Karpas-422 (cell line): ENCODE data around the gene ULK3. TPM values are rescaled to one million over a fixed set of nuclear protein-coding genes. Genes with fewer than 3 reads are reported as not detected.
A peak's percentile ranks its signal among the peaks of the same experiment; 100 is the strongest.
"Not testable (repeated sequence)": the region's sequence is repeated elsewhere in the genome, so short reads cannot be mapped to it uniquely, and the experiment has no call there.

Experiments
- DNase-seq: peaks from one replicate; pipeline ENCODE4 v3.0.0-alpha.2; 2015
- H2AFZ ChIP-seq: fragments of 200-600 bp; sonication (generic); 2 replicates; pipeline ENCODE4 v1.6.1; 2014; ENCODE audit warnings: antibody characterized with exemption, low read length, mixed read lengths
- H3K27ac ChIP-seq: fragments of 200-600 bp; sonication (generic); 2 replicates; pipeline ENCODE4 v1.5.1; 2014; ENCODE audit warnings: mild to moderate bottlenecking, low read length, moderate library complexity
- H3K27me3 ChIP-seq: fragments of 200-600 bp; sonication (generic); 2 replicates; pipeline ENCODE4 v1.6.1; 2014; ENCODE audit warnings: low read length, mixed read lengths
- H3K36me3 ChIP-seq: fragments of 200-600 bp; sonication (generic); 2 replicates; pipeline ENCODE4 v1.6.1; 2014; ENCODE audit warnings: low read length, mixed read lengths; ENCODE audit not compliant: insufficient read depth
- H3K4me1 ChIP-seq: fragments of 200-600 bp; sonication (generic); 2 replicates; pipeline ENCODE4 v1.6.1; 2014; ENCODE audit warnings: mild to moderate bottlenecking, low read length, mixed read lengths
- H3K4me2 ChIP-seq: fragments of 200-600 bp; sonication (generic); 2 replicates; pipeline ENCODE4 v1.6.1; 2014; ENCODE audit warnings: low read length, low read depth, mild to moderate bottlenecking; ENCODE audit not compliant: poor library complexity, severe bottlenecking
- H3K4me3 ChIP-seq: fragments of 200-600 bp; sonication (generic); 2 replicates; pipeline ENCODE4 v1.5.1; 2014; ENCODE audit warnings: mild to moderate bottlenecking, antibody characterized with exemption, low read length, mixed read lengths
- H3K79me2 ChIP-seq: fragments of 200-600 bp; sonication (generic); 2 replicates; pipeline ENCODE4 v1.6.1; 2014; ENCODE audit warnings: mild to moderate bottlenecking, low read length, mixed read lengths
- H3K9ac ChIP-seq: fragments of 200-600 bp; sonication (generic); 2 replicates; pipeline ENCODE4 v1.6.0; 2014; ENCODE audit warnings: low read length
- H3K9me2 ChIP-seq: fragments of 200-600 bp; sonication (generic), shearing (Covaris generic); replicated peaks from 2 replicates; pipeline ENCODE4 v1.6.0; 2014; ENCODE audit warnings: mild to moderate bottlenecking, low read length, moderate library complexity; ENCODE audit not compliant: insufficient read depth
- H3K9me3 ChIP-seq: fragments of 300-700, 200-600 bp; sonication (generic); 2 replicates; pipeline ENCODE4 v1.6.1; 2014; ENCODE audit warnings: low read length, mixed read lengths
- H4K20me1 ChIP-seq: fragments of 200-600 bp; sonication (generic); 2 replicates; pipeline ENCODE4 v1.6.1; 2014; ENCODE audit warnings: mild to moderate bottlenecking, antibody characterized with exemption, low read length, low read depth; ENCODE audit not compliant: insufficient read depth
- total RNA-seq: library from RNA; depleted of rRNA; stranded (reverse); fragments of >200 nt; shearing (Covaris generic); gene quantifications from 2 replicates; pipeline ENCODE4 v1.2.3, GENCODE V29; 2014; ENCODE audit warnings: low replicate concordance

ULK3 gene
- total RNA-seq, 1 experiment from 2014 or later = 87.3 TPM

DNA sequence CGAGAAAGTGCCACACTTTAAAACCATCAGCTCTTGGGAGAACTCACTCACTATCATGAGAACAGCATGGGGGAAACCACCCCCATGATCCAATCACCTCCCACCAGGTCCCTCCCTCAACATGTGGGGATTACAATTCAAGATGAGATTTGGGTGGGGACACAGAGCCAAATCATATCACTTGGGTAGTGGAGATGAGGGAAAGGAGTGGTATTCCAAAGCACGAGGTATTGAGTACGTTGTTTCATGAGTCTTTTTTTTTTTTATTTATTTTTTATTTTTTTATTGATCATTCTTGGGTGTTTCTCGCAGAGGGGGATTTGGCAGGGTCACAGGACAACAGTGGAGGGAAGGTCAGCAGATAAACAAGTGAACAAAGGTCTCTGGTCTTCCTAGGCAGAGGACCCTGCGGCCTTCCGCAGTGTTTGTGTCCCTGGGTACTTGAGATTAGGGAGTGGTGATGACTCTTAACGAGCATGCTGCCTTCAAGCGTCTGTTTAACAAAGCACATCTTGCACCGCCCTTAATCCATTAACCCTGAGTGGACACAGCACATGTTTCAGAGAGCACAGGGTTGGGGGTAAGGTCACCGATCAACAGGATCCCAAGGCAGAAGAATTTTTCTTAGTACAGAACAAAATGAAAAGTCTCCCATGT, 44.7 kb upstream of the ULK3 start:
- H4K20me1 ChIP-seq, H3K4me2 ChIP-seq, H3K36me3 ChIP-seq, H3K9me3 ChIP-seq, DNase-seq, H3K27me3 ChIP-seq, H3K9ac ChIP-seq, H2AFZ ChIP-seq, H3K27ac ChIP-seq, H3K9me2 ChIP-seq, H3K4me3 ChIP-seq: not testable (repeated sequence)
- peaks cover 14% of the 10 kb centered on the region for H3K79me2 ChIP-seq
- H3K4me1 ChIP-seq = peaks cover 28% of the 10 kb centered on the region

DNA sequence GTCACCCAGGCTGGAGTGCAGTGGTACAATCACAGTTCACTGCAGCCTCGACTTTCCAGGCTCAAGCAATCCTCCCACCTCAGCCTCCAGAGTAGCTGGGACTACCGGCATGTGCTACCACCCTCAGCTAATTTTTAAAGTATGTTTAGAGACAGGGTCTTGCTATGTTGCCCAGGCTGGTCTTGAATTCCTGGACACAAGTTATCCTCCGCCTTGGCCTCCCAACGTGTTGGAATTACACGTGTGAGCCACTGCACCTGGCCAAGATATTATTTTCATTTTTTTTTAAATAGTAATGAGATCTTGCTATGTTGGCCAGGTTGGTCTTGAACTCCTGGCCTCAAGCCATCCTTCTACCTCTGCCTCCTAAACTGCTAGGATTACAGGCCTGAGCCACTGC, 42.5 kb upstream of the ULK3 start:
- H3K9me3 ChIP-seq = no peaks in the 10 kb centered on the region; the same call in 1 of the 2 replicates
- no peaks in the 10 kb centered on the region for H3K27me3 ChIP-seq
- H3K4me2 ChIP-seq = no peak overlapping the region
- no peaks in the 10 kb centered on the region for H3K9me2 ChIP-seq
- H3K27ac ChIP-seq = no peak overlapping the region
- H4K20me1 ChIP-seq = no peaks in the 10 kb centered on the region
- no peak overlapping the region for H2AFZ ChIP-seq
- H3K36me3 ChIP-seq = no peaks in the 10 kb centered on the region
- DNase-seq = no peak
- H3K4me1 ChIP-seq = peaks cover 6% of the 10 kb centered on the region
- H3K4me3 ChIP-seq = no peak overlapping the region
- H3K9ac ChIP-seq = no peak overlapping the region
- peaks cover 5% of the 10 kb centered on the region for H3K79me2 ChIP-seq

DNA sequence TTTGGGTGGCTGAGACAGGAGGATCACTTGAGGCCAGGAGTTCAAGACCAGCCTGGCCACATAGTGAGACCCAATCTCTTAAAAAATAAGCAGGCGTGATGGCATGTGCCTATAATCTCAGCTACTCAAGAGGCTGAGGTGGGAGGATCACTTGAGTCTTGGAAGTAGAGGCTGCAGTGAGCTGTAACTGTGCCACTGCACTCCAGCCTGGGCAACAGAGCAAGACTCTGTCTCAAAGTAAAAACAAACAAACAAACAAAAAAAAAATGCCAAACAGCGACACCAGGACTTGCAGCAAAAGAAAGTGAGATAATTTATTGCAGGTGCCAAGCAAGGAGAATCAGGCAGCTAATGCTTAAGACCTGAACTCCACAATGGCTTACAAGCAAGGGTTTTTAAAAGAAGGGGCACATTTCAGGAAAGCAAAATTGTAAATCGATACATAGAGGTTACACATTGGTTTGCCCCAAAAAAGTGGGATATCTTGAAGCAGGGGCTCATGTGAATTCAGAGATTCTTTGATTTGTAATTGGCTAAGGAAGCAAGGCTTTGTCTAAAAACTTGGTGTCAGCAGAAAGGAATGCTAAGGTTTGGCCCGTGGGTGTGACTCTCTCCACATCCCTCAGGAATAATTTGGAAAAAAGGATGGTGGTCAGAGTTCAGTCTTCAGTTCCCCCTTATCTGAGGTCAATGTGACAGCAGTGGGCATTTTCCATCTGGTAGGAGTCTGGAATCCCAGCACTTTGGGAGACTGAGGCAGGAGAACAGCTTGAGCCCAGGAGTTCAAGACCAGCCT, 41.7 kb upstream of the ULK3 start:
- Histone ChIP-seq H3K9me2 (no peaks in the 10 kb centered on the region), H3K27me3 (no peaks in the 10 kb centered on the region), H3K4me2 (no peak overlapping the region), H3K79me2 (no peaks in the 10 kb centered on the region), H3K9me3 (no peaks in the 10 kb centered on the region; the same call in 1 of the 2 replicates), H4K20me1 (no peaks in the 10 kb centered on the region), H2AFZ (no peak overlapping the region), H3K36me3 (no peaks in the 10 kb centered on the region), H3K4me1 (peaks cover 4% of the 10 kb centered on the region), H3K4me3 (no peak overlapping the region), H3K9ac (no peak overlapping the region), H3K27ac (no peak overlapping the region)
- DNase-seq = no peak

DNA sequence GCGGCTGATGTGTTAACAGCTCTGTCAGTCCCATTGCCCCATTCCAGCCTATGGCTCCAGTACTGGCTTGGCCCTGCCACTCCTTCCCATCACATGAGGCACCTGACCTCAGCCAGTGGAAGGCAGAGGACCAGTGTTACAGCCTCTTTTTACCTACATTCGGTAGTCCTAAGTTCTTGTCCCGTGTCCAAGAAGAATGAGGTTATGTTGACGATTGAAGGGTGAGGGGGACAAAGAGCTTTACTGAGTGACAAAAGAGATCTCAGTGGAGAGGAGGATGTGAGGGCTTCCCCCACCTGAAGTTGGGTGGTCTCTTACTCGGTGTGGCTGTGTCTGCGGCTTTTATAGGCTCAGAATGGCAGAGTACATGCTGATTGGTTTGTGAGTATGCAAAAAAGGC, 39.6 kb upstream of the ULK3 start:
- Histone ChIP-seq H3K4me2 (no peak overlapping the region), H3K27me3 (no peaks in the 10 kb centered on the region)

DNA sequence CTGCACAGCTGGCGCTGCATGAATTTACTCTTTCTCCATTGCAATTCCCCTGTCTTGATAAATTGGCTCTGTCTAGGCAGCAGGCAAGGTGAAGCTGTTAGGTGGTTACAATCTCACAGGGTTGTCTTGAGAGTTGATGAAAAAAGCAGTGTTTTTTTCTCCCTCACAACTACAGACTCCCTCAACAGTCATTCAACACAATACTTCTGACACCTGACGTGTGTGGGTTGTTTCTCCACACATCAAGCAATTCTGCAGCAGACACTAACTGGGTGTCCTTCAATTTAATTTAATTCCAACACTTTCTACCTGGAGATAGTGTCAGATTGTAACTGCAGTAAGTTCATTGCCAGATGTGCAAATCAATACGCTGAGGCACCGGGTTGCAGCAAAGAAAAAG, 35.3 kb upstream of the ULK3 start:
- H3K27me3 ChIP-seq = no peaks in the 10 kb centered on the region
- no peaks in the 10 kb centered on the region for H3K9me2 ChIP-seq

More for the DNA sequence above, 39.6 kb upstream of the ULK3 start:
- Histone ChIP-seq H3K36me3 (no peaks in the 10 kb centered on the region), H3K9ac (no peak overlapping the region), H3K4me3 (no peak overlapping the region), H3K79me2 (no peaks in the 10 kb centered on the region), H3K4me1 (no peaks in the 10 kb centered on the region), H4K20me1 (no peaks in the 10 kb centered on the region), H3K27ac (no peak overlapping the region), H3K9me2 (no peaks in the 10 kb centered on the region), H3K9me3 (no peaks in the 10 kb centered on the region; the same call in 1 of the 2 replicates), H2AFZ (no peak overlapping the region)
- DNase-seq = no peak

DNA sequence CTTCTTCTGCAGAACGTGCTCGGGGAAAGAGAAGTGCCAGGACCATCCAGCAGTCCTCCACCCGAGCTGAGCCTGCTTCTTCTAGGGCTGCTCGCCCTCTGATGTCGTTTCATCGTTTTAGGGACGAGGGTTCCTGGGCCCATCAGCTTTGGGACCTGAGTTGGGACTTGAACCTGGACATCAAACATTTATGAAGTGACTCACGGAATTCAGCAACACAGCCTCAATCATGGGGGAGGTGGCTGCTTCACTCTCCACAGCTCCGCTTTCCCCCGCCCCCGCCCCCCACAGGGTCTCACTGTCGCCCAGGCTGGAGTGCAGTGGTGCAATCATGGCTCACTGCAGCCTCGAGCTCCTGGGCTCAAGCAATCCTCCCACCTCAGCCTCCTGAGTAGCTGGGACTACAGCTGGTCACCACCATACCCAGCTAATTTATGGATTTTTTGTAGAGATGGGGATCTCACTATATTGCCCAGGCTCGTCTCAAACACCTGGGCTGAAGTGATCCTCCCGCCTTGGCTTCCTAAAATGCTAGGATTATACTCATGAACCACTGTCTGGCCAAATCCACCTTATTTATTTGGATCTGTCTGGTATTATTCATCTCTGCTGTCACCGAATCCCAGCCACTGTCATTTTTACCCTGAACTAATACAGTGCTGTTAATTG, 30.9 kb upstream of the ULK3 start:
- no peaks in the 10 kb centered on the region for H3K9me3 ChIP-seq
- H3K79me2 ChIP-seq = peaks cover 39% of the 10 kb centered on the region
- peak overlapping the region; percentile 100 for H3K4me2 ChIP-seq
- peak overlapping the region; percentile 100 for H2AFZ ChIP-seq
- peak; percentile 60 for DNase-seq
- H3K4me1 ChIP-seq = peaks cover 38% of the 10 kb centered on the region
- peak overlapping the region; percentile 90 for H3K4me3 ChIP-seq
- peaks cover 14% of the 10 kb centered on the region; the same call in 1 of the 2 replicates for H4K20me1 ChIP-seq
- H3K36me3 ChIP-seq = peaks cover 9% of the 10 kb centered on the region
- no peaks in the 10 kb centered on the region for H3K27me3 ChIP-seq
- no peak overlapping the region for H3K27ac ChIP-seq
- peak overlapping the region; percentile 83 for H3K9ac ChIP-seq
- no peaks in the 10 kb centered on the region for H3K9me2 ChIP-seq

More for the DNA sequence above, 35.3 kb upstream of the ULK3 start:
- no peaks in the 10 kb centered on the region for H3K36me3 ChIP-seq
- peaks cover 9% of the 10 kb centered on the region for H3K4me1 ChIP-seq
- no peak overlapping the region for H3K9ac ChIP-seq
- DNase-seq = no peak
- H3K4me3 ChIP-seq = no peak overlapping the region
- H3K9me3 ChIP-seq = no peaks in the 10 kb centered on the region; the same call in 1 of the 2 replicates
- no peaks in the 10 kb centered on the region for H3K79me2 ChIP-seq
- no peak overlapping the region for H3K4me2 ChIP-seq
- no peaks in the 10 kb centered on the region for H4K20me1 ChIP-seq
- H2AFZ ChIP-seq = no peak overlapping the region
- no peak overlapping the region for H3K27ac ChIP-seq

DNA sequence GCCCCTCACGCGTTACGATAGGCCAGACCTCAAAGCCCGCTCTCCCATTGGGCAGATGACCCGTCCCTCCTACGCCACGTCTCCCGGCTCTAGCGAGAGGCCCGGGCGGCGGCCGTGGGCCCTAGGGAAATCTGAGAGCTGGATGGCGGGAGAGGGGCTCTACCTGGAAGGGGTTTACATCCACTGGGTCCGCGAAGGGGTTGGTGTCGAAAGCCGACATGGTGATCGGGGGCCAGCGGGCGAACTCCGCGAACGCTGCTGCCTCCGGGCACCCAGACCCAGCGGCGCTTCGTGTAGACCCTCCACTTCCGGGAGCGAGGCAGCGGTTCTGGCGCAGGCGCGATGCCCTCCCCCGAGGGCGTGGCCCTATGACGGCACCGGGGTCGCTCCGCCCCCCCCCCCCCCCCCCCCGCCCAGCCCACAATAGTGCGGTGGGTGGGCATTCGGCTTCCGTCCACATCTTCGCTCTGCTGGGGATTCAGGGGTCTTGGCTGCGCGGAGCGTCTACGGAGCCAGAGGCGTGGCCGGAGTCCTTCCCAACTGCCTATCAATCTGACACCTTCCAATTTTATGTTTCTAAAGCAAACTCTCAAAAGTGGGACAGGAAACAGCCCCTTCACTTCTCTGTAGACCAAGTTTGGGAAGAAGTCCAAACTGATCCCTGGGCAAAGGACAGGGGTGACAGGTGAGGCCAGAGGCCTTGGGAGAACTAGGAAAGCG, 30.2 kb upstream of the ULK3 start, which contains the start of gene SCAMP2:
Gene SCAMP2 (minus strand): TSS at position 330 of the 720 bp plus-strand sequence. CDS start 110 bp downstream, at position 220.
- peak within 1 kb of the TSS; percentile 90 for H3K4me3 ChIP-seq
- H3K9ac ChIP-seq = peak within 1 kb of the TSS; percentile 83
- H3K4me2 ChIP-seq = peak within 1 kb of the TSS; percentile 100
- peaks cover 14% of the 10 kb centered on the region for H3K36me3 ChIP-seq
- H3K9me2 ChIP-seq = no peaks in the 10 kb centered on the region
- H2AFZ ChIP-seq = peak within 1 kb of the TSS; percentile 100
- H3K9me3 ChIP-seq = no peaks in the 10 kb centered on the region
- peak; percentile 97 for DNase-seq
- peaks cover 14% of the 10 kb centered on the region; the same call in 1 of the 2 replicates for H4K20me1 ChIP-seq
- H3K27ac ChIP-seq = peak within 1 kb of the TSS; percentile 52; the same call in 1 of the 2 replicates
- peaks cover 38% of the 10 kb centered on the region for H3K4me1 ChIP-seq
- peaks cover 46% of the 10 kb centered on the region for H3K79me2 ChIP-seq
- H3K27me3 ChIP-seq = no peaks in the 10 kb centered on the region
